Smooth muscle cell of bladder (primary cell): ENCODE results near the gene GOLGA6L7. TPM values are rescaled to one million over a fixed set of nuclear protein-coding genes. Genes with fewer than 3 reads are reported as not detected.

Experiments
- total RNA-seq: library from RNA; depleted of rRNA; stranded (reverse); fragments of >200 nt; gene quantifications from 2 replicates; pipeline ENCODE4 v1.2.3, GENCODE V29; 2014

The GOLGA6L7 gene, protein sequence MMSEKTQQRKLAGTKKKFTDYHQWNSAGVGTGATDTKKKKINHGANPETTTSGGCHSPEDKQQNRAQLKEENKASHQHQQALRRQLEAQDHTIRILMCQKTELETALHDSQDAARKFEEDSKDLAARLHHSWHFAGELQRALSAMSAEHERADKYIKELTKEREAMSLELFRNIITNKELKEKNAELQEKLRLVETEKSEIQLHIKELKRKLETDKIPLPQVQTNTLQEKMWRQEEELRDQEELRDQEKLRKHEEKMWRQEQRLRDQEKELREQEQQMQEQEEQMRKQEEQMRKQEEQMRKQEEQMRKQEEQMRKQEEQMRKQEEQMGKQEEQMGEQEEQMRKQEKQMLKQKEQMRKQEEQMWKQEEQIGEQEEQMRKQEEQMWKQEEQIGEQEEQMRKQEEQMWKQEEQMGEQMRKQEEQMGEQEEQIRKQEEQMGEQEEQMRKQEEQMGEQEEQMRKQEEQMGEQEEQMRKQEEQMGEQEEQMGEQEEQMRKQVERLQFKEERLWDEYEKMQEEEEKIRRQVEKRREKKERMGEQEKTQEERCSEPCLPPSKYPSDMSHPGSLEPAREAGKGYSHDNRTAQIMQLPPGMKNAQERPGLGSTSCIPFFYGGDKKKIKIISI
- total RNA-seq = not detected in 2 replicates

GRCh38 chr15:28848521-28848920 is at the start of gene GOLGA6L7:
TSS of gene GOLGA6L7 (minus strand) at chr15:28848644. CDS start at chr15:28848549, 95 bp downstream.

GRCh38 chr15:28885630-28886430 is 37.4 kb upstream of the GOLGA6L7 start, which contains the start of gene APBA2:
TSS of gene APBA2 (plus strand) at chr15:28885974. CDS start at chr15:29053885, 167,911 bp downstream.

Other genes with a start within 250 kb of the GOLGA6L7 start
- gene GOLGA8M, start 136.2 kb downstream of the GOLGA6L7 start, total RNA-seq = 0.28 and 0.92 TPM in 2 replicates
- gene APBA2, start 37.3 kb upstream of the GOLGA6L7 start, total RNA-seq = 5.2 and 17.8 TPM in 2 replicates